HG03025 (cell line): ENCODE measurements around the gene ZNF423.
"Not testable (repeated sequence)": the region's sequence is repeated elsewhere in the genome, so short reads cannot be mapped to it uniquely, and the experiment has no call there.

Source experiments
- ATAC-seq: cut with Tn5 transposase; IDR thresholded peaks from one replicate; pipeline ENCODE4 v1.9.1; 2021; ENCODE audit warnings: mild to moderate bottlenecking, moderate library complexity; ENCODE audit not compliant: unreplicated experiment, low FRiP score

ZNF423 gene

DNA sequence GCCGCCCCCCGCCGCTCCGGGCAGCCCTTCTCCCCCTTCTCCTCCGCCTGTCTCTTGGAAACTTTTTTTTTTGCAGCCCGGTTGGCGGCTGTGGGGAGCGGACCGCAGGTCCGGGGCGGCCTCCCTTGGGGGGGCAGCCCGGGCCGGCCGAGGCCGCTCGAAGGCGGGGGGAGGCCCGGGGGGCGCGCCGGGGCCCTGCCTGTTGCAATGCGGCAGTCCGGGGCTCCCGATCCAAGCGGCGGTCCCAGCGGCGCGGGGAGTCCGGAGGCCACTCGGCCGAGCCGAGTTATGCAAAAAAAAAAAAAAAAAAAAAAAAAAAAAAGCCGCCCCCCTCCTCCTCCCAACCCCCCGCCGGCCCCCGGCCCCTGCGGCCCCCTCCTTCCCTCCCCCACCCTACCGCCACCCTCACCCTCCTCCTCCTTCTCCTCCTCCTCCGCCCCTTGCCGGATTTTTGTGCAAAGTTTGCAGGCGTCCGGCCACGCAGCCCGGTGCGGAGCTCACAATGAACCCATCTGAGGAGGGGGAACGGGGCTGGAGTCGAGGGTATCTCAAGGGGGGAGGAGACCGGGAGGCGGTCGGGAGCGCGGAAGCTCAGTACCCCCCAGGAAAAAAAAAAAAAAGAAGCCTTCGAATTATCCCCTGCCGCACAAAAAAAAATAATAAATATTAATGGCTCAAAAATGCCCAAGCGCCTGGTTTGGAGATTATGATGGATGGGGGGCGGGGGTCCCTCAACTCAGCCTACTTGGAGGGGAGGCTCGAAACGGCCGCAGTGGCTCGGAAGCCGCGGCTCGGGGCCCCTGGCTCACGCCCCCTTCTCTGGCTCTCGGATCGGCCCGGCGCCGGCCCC, at the start of gene ZNF423:
ZNF423 (minus strand) TSS at position 291 of the 850 bp plus-strand sequence. CDS start 338 bp downstream, outside the sequence.
- ATAC-seq = no peak

DNA sequence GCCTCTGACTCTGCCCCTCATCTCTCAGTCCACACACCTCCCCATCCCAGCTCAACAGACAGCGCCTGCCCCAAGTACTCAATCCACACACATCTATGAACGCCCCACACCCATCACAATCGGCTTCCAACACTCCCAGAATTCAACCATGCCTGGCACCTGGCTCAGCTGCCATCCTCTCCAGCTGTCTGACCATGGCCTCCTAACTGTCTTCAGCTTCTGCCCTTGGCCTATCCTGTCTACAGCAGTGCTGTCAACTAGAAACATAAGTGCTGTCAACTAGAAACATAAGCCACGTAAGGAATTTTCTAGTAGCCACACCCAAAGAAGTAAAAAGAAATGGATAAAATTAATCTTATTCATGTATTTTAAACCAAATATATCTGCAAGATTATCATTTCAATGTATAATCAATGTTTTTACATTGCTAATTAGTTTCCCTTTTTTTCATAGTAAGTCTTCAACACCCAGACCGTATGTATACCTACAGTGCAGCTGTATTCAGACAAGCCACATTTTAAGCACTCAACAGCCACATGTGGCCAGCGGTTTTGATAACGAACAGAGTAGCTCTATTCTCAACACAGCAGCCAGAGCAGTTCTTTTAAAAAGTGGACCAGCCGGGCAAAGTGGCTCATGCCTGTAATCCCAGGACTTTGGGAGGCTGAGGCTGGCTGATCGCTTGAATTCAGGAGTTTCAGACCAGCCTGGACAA, 48.6 kb upstream of the ZNF423 start:
- ATAC-seq = no peak

DNA sequence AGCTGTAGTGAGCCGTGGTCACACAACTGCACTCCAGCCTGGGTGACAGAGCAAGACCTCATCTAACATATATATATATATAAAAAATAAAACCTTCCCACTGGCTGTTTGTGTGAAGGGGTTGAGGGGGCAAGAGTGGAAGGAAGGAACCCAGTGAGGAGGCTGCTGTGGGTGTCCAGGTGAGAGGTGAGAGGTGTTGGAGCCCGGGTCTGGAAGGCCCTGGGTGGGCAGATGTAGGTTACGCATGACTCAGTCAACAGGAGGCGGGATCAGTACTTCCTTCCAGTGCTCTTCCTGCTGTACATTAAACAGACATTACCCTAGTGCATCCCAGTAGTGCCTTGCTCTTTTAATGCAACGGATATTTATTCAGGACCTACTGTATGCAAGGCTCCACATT, 47.0 kb upstream of the ZNF423 start:
- ATAC-seq = no peak

DNA sequence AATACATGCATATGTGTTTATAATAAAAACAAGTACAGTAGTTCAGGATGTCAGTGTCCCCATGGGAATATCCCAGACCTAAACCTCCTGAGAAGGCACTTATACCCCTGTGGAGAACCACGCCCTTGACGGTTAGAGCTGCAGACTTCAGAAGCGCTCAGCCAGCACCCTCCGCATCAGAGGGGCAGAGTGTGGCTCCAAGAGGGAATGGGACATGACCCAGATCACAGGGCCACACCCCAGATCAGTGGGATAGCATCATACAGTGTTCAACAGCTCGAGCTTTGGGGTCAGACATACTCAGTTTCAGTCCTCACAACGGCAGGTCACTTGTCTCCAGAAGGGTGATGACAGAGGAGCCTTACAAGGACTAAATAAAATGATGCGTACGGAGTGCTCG, 45.8 kb upstream of the ZNF423 start:
- ATAC-seq = no peak

DNA sequence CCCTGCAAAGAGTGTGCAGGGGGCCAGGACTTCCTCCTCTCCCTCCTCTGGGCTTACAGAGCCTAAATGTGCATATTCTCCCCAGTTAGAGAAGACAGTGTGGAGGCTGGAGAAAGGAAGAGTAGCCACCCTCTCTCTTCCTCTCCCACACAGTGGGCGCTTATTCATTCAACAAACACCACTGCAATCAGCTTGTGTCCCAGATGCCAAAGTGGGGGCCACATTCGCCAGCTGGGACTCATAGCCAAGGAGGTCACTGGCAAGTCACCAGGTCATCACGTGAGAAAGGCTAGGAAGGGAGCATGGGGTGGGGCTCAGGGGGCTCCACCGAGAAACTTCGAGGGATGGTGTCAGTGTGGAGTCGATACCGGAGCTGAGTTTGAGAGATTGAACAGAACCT, 45.0 kb upstream of the ZNF423 start:
- no peak for ATAC-seq

- no peak for ATAC-seq
Measured at GRCh38 chr16:49899991-49900695, 44.2 kb upstream of the ZNF423 start.

- no peak for ATAC-seq
Measured at GRCh38 chr16:49896447-49896964, 40.6 kb upstream of the ZNF423 start.

DNA sequence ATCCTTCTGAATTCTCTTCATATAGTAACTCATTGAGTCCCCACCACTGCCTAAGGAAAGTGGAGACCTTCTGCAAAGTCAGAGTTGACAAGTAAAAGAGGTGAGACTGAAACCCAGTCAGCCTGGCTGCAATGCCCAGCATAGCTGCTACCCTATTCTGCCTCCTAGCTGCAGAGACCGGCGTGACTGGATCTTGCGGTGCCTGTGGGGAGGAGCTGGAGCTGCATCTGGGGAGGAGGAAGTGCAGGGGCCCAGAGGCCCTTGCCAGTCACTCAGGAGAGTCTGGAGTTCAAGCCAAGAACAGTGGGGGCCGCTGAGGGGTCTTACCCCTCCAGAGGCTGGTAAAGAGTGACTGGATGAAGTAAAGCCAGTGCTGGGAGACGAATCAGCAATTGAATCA, 35.0 kb upstream of the ZNF423 start:
- no peak for ATAC-seq

DNA sequence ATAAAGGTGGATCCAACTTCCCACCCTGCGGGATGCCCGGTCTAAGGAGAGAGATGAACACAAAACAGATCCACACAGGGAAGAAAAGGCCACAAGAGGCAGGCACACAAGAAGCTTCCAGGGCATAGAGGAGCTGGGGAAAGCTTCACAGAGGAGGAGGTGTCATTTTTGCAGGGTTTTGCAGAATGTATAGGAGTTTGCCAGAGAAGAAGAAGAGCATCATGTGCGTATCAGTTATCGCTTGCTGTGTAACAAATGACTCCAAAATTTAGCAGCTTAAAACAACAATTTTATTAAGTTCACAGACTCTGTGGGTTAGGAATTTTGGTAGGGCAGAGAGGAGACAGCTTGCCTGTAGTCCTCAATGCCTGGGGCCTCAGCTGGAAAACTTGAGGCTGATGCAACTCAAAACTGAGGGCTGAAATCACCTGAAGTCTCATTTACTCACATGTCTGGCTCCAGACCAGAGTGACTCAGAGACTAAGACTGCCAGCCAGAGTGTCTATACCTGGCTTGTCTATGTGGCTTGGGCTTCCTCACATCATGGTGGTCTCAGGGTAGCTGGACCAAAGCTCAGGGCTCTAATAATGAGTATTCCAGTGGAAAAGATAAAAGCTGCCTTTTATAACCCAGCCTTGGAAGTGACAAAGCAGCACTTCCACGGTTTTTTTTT, 33.9 kb upstream of the ZNF423 start:
- ATAC-seq = no peak

GRCh38 chr16:49886554-49887094, 30.7 kb upstream of the ZNF423 start:
- no peak for ATAC-seq

DNA sequence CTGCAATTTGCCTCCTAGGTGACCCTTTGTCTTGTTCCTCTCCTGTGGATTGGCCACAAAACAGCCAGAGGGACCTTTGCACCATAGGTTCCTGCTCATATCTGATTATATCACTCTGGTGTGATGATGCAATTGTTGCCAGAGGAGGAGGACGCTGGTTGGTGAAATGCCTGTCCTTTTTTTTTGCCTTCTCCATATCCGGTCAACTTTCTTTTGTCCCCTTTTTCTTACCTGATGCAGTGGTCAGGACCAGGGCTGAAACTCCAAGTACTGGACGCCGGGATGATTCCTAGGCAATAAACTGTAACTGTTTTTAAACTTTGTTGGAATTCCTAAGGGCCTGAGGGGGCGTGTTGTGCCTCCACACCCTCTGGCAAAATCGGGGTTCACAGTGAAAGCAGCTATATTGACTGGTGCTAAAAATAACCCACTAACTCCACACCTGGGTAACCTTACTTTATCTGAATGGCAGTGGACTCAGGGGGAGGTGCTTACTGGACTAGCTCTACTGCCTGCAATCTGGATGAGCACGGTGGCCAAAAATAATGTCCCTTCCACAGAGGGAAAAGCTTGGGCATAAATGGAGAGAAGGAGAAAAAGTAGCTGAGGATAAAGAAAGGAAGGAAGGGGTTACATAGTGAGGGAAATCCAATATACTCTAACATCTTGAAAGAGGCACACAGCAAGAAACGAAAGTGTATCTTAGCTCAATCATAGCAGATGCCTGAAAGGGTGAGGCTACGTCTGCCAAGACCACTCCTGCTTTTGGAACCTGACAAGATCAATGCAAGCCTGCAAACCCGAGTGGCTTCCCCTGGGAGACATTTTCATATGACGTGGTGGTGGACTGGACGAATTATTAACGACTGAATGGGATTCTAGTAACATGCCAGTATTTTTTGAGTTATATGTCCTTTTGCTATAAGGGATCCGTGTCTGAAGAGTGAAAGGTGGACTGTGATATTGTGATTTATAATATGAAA, 28.4 kb upstream of the ZNF423 start:
- ATAC-seq = no peak

GRCh38 chr16:49883076-49884014, 27.4 kb upstream of the ZNF423 start:
- ATAC-seq = no peak

DNA sequence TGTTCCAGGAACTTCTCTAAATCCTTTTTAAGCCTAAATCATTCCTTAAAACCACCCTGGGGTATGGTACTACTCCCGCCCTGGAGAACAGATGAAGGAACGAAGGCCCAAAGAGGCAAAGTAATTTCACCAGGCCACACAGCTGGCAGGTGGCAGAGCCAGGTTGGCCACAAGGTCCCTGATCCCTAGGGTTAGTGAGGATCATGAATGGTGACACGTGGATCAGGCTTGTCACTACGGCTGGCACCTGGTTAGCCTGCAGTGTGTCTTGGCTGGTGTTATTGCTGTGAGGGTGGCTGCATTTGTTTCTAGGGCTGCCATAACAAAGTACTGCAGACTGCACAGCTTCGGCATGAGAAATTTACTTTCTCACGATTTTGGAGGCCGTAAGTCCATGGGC, 26.0 kb upstream of the ZNF423 start:
- no peak for ATAC-seq

DNA sequence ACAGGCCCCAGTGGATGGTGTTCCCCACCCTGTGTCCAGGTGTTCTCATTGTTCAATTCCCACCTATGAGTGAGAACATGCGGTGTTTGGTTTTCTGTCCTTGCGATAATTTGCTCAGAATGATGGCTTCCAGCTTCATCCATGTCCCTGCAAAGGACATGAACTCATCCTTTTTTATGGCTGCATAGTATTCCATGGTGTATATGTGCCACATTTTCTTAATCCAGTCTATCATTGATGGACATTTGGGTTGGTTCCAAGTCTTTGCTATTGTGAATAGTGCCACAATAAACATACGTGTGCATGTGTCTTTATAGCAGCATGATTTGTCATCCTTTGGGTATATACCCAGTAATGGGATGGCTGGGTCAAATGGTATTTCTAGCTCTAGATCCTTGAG, 22.6 kb upstream of the ZNF423 start:
- not testable (repeated sequence) for ATAC-seq

- no peak for ATAC-seq
Measured at GRCh38 chr16:49876716-49877129, 20.8 kb upstream of the ZNF423 start.

DNA sequence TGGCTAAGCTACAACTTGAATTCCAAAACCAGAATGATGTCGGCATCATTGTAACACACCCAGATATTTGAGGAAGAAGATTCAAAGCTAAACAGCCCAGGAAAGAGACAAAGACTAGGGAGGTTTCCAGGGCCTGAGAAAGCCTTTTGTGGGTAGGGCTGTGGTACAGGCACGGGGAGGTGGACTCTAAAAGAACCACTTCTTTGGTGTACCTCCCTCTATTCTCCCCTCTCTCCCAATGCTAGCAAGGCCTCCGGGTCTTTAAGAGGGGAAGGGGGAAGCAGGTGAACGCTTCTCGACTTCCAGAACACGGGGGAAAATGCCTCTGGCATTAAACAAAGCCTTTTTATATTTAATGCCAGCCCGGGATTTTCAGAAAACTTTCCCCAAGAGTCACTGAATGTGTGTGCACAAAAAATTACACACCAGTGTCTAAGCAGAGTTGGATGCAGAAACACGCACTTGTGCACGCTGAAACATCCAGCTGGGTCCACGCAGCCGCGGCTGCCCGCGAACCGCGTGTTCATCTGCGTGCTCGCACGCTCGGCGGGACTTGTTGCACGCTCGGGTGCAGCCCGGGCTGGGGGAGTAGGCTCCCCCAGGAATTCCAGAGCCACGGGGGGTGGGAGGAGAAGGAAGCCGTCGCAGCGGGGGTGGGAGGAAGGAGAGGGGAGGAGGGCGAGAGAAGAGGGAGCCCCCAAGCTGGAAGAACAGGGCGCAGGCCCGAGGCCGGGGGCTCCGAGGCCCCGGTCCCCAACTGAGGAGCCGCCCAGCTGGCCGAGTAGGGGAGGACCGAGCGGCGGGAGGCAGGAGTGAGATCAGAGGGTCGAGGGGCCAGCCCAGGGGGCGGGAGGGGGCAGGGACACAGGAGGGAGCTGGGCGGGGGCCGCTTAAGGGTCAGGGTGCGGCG, 20.1 kb upstream of the ZNF423 start:
- ATAC-seq = no peak
